WTC11 (cell line): ENCODE results near the gene CABLES1. TPM values are rescaled to one million over a fixed set of nuclear protein-coding genes. Genes with fewer than 3 reads are reported as not detected.

Source experiments
- ATAC-seq: fragments of 200-7000 bp; cut with Tn5 transposase; 2 replicates; pipeline ENCODE4 v1.10.0; 2021; ENCODE audit warnings: mild to moderate bottlenecking, moderate library complexity
- CTCF ChIA-PET: fragments of 300-600 bp; sonication (Branson Sonifier 250); formaldehyde crosslinking; loops from one replicate; lab custom pipeline; 2021; ENCODE audit warnings: antibody characterized with exemption; lab: Charles Lee
- POLR2A ChIA-PET: fragments of 350-600 bp; sonication (Branson Sonifier 250); formaldehyde crosslinking; loops from one replicate; lab custom pipeline; 2021; ENCODE audit warnings: antibody characterized with exemption; lab: Charles Lee
- DNase-seq: peaks from one replicate; pipeline ENCODE4 v3.0.0; 2021; ENCODE audit warnings: low spot score
- H3K27ac Mint-ChIP-seq: 2 replicates; pipeline ENCODE4 v1.8.0; 2021; ENCODE audit warnings: mixed read lengths
- H3K27me3 Mint-ChIP-seq: 2 replicates; pipeline ENCODE4 v1.8.0; 2021; ENCODE audit warnings: low read depth, mild to moderate bottlenecking, moderate library complexity, mixed read lengths
- H3K36me3 Mint-ChIP-seq: 2 replicates; pipeline ENCODE4 v1.8.0; 2021; ENCODE audit warnings: mixed read lengths
- H3K4me1 Mint-ChIP-seq: 2 replicates; pipeline ENCODE4 v1.8.0; 2022; ENCODE audit warnings: mixed read lengths
- H3K4me3 Mint-ChIP-seq: 2 replicates; pipeline ENCODE4 v1.8.0; 2021; ENCODE audit warnings: mild to moderate bottlenecking, moderate library complexity, mixed read lengths
- H3K9me3 Mint-ChIP-seq: 2 replicates; pipeline ENCODE4 v1.8.0; 2021; ENCODE audit warnings: mixed read lengths
- CREB1 ChIP-seq: sonication (generic); formaldehyde crosslinking; IDR thresholded peaks from 2 replicates; pipeline ENCODE4 v1.8.0; 2023; ENCODE audit warnings: mild to moderate bottlenecking, missing genetic modification reagents
- CTCF ChIP-seq: fragments of 200-600 bp; IDR thresholded peaks from 2 replicates; pipeline ENCODE4 v1.8.0; 2022; ENCODE audit warnings: antibody characterized with exemption
- EMX1 ChIP-seq: fragments of 250-450 bp; sonication (Bioruptor Pico); IDR thresholded peaks from 2 replicates; pipeline ENCODE4 v1.8.0; 2021; ENCODE audit warnings: mild to moderate bottlenecking
- HMGXB4 ChIP-seq: sonication (generic); formaldehyde crosslinking; IDR thresholded peaks from 2 replicates; pipeline ENCODE4 v1.8.1; 2023; ENCODE audit warnings: mild to moderate bottlenecking, moderate library complexity, missing genetic modification reagents
- JAZF1 ChIP-seq: fragments of 250-450 bp; sonication (Bioruptor Pico); IDR thresholded peaks from 2 replicates; pipeline ENCODE4 v1.9.0; 2021; ENCODE audit warnings: moderate library complexity, mild to moderate bottlenecking, inconsistent platforms
- NFYB ChIP-seq: sonication (generic); formaldehyde crosslinking; conservative IDR thresholded peaks from 2 replicates; pipeline ENCODE4 v1.8.0; 2022; ENCODE audit warnings: low read depth, missing genetic modification reagents
- PRRX2 ChIP-seq: fragments of 250-450 bp; sonication (Bioruptor Pico); IDR thresholded peaks from 2 replicates; pipeline ENCODE4 v1.8.0; 2021; ENCODE audit warnings: mild to moderate bottlenecking
- RORB ChIP-seq: fragments of 250-450 bp; sonication (Bioruptor Pico); IDR thresholded peaks from 2 replicates; pipeline ENCODE4 v1.9.0; 2021; ENCODE audit warnings: mild to moderate bottlenecking
- SMAD4 ChIP-seq: sonication (generic); formaldehyde crosslinking; IDR thresholded peaks from 2 replicates; pipeline ENCODE4 v1.8.0; 2022; ENCODE audit warnings: mild to moderate bottlenecking, missing genetic modification reagents
- SOX15 ChIP-seq: fragments of 250-450 bp; sonication (Bioruptor Pico); IDR thresholded peaks from 2 replicates; pipeline ENCODE4 v1.9.0; 2021; ENCODE audit warnings: mild to moderate bottlenecking
- USF1 ChIP-seq: sonication (generic); formaldehyde crosslinking; IDR thresholded peaks from 2 replicates; pipeline ENCODE4 v1.8.0; 2022; ENCODE audit warnings: mild to moderate bottlenecking, missing genetic modification reagents
- ZBTB21 ChIP-seq: sonication (generic); formaldehyde crosslinking; IDR thresholded peaks from 2 replicates; pipeline ENCODE4 v1.8.1; 2023; ENCODE audit warnings: mild to moderate bottlenecking, missing genetic modification reagents, borderline replicate concordance
- ZNF317 ChIP-seq: sonication (generic); formaldehyde crosslinking; IDR thresholded peaks from 2 replicates; pipeline ENCODE4 v1.8.1; 2023; ENCODE audit warnings: low read depth, mild to moderate bottlenecking, moderate library complexity, missing genetic modification reagents, borderline replicate concordance
- total RNA-seq: library from RNA; stranded (reverse); gene quantifications from 3 replicates; pipeline ENCODE4 v1.2.3, GENCODE V29; 2021
- TF ChIP-seq, protein P1 (sequence below): sonication (generic); formaldehyde crosslinking; conservative IDR thresholded peaks from 2 replicates; pipeline ENCODE4 v1.8.1; 2022; ENCODE audit warnings: mild to moderate bottlenecking, missing genetic modification reagents
- TF ChIP-seq, protein P2 (sequence below): sonication (generic); formaldehyde crosslinking; IDR thresholded peaks from 2 replicates; pipeline ENCODE4 v1.8.1; 2023; ENCODE audit warnings: mild to moderate bottlenecking, missing genetic modification reagents
- TF ChIP-seq, protein P3 (sequence below): sonication (generic); formaldehyde crosslinking; IDR thresholded peaks from 2 replicates; pipeline ENCODE4 v1.8.1; 2023; ENCODE audit warnings: mild to moderate bottlenecking, missing genetic modification reagents, moderate library complexity
- TF ChIP-seq, protein P4 (sequence below): sonication (generic); formaldehyde crosslinking; IDR thresholded peaks from 2 replicates; pipeline ENCODE4 v1.8.0; 2022; ENCODE audit warnings: mild to moderate bottlenecking, missing genetic modification reagents
- TF ChIP-seq, protein P5 (sequence below): fragments of 250-450 bp; sonication (Bioruptor Pico); IDR thresholded peaks from 2 replicates; pipeline ENCODE4 v1.9.0; 2021; ENCODE audit warnings: mild to moderate bottlenecking
- TF ChIP-seq, protein P6 (sequence below): fragments of 250-450 bp; sonication (Bioruptor Pico); IDR thresholded peaks from 2 replicates; pipeline ENCODE4 v2.1.2; 2022; ENCODE audit warnings: mild to moderate bottlenecking, moderate library complexity

CABLES1 gene
- total RNA-seq, 1 experiment from 2014 or later, result 17.0 TPM

GRCh38 chr18:23178201-23178600 lies 42.9 kb downstream of the CABLES1 start:
- TF ChIP-seq SOX15 (CRISPR knock-in tag), result no peak
- no peak for TF ChIP-seq HMGXB4 (CRISPR knock-in tag)
- TF ChIP-seq EMX1 (CRISPR knock-in tag), result no peak
- TF ChIP-seq, protein P1, sequence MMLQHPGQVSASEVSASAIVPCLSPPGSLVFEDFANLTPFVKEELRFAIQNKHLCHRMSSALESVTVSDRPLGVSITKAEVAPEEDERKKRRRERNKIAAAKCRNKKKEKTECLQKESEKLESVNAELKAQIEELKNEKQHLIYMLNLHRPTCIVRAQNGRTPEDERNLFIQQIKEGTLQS, result no peak
- TF ChIP-seq SMAD4 (CRISPR knock-in tag), result no peak
- TF ChIP-seq, protein P2, sequence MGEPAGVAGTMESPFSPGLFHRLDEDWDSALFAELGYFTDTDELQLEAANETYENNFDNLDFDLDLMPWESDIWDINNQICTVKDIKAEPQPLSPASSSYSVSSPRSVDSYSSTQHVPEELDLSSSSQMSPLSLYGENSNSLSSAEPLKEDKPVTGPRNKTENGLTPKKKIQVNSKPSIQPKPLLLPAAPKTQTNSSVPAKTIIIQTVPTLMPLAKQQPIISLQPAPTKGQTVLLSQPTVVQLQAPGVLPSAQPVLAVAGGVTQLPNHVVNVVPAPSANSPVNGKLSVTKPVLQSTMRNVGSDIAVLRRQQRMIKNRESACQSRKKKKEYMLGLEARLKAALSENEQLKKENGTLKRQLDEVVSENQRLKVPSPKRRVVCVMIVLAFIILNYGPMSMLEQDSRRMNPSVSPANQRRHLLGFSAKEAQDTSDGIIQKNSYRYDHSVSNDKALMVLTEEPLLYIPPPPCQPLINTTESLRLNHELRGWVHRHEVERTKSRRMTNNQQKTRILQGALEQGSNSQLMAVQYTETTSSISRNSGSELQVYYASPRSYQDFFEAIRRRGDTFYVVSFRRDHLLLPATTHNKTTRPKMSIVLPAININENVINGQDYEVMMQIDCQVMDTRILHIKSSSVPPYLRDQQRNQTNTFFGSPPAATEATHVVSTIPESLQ (CRISPR knock-in tag), result no peak
- TF ChIP-seq, protein P3, sequence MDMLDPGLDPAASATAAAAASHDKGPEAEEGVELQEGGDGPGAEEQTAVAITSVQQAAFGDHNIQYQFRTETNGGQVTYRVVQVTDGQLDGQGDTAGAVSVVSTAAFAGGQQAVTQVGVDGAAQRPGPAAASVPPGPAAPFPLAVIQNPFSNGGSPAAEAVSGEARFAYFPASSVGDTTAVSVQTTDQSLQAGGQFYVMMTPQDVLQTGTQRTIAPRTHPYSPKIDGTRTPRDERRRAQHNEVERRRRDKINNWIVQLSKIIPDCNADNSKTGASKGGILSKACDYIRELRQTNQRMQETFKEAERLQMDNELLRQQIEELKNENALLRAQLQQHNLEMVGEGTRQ (CRISPR knock-in tag), result no peak
- TF ChIP-seq PRRX2 (CRISPR knock-in tag), result no peak
- no peak for TF ChIP-seq NFYB (CRISPR knock-in tag)
- TF ChIP-seq JAZF1, result no peak
- TF ChIP-seq, protein P4, sequence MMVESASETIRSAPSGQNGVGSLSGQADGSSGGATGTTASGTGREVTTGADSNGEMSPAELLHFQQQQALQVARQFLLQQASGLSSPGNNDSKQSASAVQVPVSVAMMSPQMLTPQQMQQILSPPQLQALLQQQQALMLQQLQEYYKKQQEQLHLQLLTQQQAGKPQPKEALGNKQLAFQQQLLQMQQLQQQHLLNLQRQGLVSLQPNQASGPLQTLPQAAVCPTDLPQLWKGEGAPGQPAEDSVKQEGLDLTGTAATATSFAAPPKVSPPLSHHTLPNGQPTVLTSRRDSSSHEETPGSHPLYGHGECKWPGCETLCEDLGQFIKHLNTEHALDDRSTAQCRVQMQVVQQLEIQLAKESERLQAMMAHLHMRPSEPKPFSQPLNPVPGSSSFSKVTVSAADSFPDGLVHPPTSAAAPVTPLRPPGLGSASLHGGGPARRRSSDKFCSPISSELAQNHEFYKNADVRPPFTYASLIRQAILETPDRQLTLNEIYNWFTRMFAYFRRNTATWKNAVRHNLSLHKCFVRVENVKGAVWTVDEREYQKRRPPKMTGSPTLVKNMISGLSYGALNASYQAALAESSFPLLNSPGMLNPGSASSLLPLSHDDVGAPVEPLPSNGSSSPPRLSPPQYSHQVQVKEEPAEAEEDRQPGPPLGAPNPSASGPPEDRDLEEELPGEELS (CRISPR knock-in tag), result no peak
- no peak for TF ChIP-seq RORB
- TF ChIP-seq, protein P5, sequence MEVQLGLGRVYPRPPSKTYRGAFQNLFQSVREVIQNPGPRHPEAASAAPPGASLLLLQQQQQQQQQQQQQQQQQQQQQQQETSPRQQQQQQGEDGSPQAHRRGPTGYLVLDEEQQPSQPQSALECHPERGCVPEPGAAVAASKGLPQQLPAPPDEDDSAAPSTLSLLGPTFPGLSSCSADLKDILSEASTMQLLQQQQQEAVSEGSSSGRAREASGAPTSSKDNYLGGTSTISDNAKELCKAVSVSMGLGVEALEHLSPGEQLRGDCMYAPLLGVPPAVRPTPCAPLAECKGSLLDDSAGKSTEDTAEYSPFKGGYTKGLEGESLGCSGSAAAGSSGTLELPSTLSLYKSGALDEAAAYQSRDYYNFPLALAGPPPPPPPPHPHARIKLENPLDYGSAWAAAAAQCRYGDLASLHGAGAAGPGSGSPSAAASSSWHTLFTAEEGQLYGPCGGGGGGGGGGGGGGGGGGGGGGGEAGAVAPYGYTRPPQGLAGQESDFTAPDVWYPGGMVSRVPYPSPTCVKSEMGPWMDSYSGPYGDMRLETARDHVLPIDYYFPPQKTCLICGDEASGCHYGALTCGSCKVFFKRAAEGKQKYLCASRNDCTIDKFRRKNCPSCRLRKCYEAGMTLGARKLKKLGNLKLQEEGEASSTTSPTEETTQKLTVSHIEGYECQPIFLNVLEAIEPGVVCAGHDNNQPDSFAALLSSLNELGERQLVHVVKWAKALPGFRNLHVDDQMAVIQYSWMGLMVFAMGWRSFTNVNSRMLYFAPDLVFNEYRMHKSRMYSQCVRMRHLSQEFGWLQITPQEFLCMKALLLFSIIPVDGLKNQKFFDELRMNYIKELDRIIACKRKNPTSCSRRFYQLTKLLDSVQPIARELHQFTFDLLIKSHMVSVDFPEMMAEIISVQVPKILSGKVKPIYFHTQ (CRISPR knock-in tag), result no peak
- TF ChIP-seq CTCF, result no peak
- no peak for TF ChIP-seq ZBTB21 (CRISPR knock-in tag)
- no peak for TF ChIP-seq CREB1 (CRISPR knock-in tag)
- TF ChIP-seq, protein P6, sequence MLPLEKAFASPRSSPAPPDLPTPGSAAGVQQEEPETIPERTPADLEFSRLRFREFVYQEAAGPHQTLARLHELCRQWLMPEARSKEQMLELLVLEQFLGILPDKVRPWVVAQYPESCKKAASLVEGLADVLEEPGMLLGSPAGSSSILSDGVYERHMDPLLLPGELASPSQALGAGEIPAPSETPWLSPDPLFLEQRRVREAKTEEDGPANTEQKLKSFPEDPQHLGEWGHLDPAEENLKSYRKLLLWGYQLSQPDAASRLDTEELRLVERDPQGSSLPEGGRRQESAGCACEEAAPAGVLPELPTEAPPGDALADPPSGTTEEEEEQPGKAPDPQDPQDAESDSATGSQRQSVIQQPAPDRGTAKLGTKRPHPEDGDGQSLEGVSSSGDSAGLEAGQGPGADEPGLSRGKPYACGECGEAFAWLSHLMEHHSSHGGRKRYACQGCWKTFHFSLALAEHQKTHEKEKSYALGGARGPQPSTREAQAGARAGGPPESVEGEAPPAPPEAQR, result no peak
- TF ChIP-seq ZNF317 (CRISPR knock-in tag), result no peak
- TF ChIP-seq USF1, result no peak
- DNase-seq (no peak), ATAC-seq (peak; percentile 22; the same call in 1 of the 2 replicates)
- peak overlapping the region; percentile 35 for H3K27ac Mint-ChIP-seq
- peaks cover 54% of the 10 kb centered on the region for H3K4me1 Mint-ChIP-seq
- POLR2A ChIA-PET, result interaction anchor here (0.6 kb wide), 1 partner anchor 9 kb away, joined by 3 read pairs; no protein-coding TSS in a partner anchor
- CTCF ChIA-PET, result interaction anchor here (1.2 kb wide), 1 partner anchor 9 kb away, joined by 3 read pairs; no protein-coding TSS in a partner anchor
- no peaks in the 10 kb centered on the region for H3K36me3 Mint-ChIP-seq
- H3K27me3 Mint-ChIP-seq, result no peaks in the 10 kb centered on the region
- no peaks in the 10 kb centered on the region for H3K9me3 Mint-ChIP-seq
- no peak overlapping the region for H3K4me3 Mint-ChIP-seq
